Liver (tissue), 9 donors: ENCODE results near the gene RORC. TPM values are rescaled to one million over a fixed set of nuclear protein-coding genes. Genes with fewer than 3 reads are reported as not detected.

Experiments
- DNase-seq: peaks from one replicate; pipeline ENCODE4 v3.0.0-alpha.2; 2017; ENCODE audit warnings: low spot score
- H3K27ac ChIP-seq, 2 donors: one replicate each; pipeline ENCODE4 v1.7.0; 2013; ENCODE audit warnings: inconsistent platforms in 2 of 2, low read length in 2 of 2, control low read depth in 1 of 2, low read depth in 1 of 2, mild to moderate bottlenecking in 1 of 2
- H3K27me3 ChIP-seq, 4 donors: one replicate each; pipeline versions ENCODE4 v1.6.1 to v1.7.0; 2013; ENCODE audit warnings: low read length in 3 of 4, inconsistent platforms in 1 of 4, mild to moderate bottlenecking in 1 of 4, moderate library complexity in 1 of 4; ENCODE audit not compliant: control insufficient read depth in 4 of 4, insufficient read depth in 4 of 4
- H3K36me3 ChIP-seq, 4 donors: one replicate each; pipeline versions ENCODE4 v1.6.1 to v1.7.0; 2013; ENCODE audit warnings: low read length in 3 of 4, mild to moderate bottlenecking in 3 of 4, low read depth in 1 of 4, moderate library complexity in 1 of 4; ENCODE audit not compliant: control insufficient read depth in 4 of 4, insufficient read depth in 3 of 4
- H3K4me1 ChIP-seq, 4 donors: one replicate each; pipeline versions ENCODE4 v1.6.1 to v1.7.0; 2013; ENCODE audit warnings: low read length in 3 of 4, mild to moderate bottlenecking in 3 of 4, moderate library complexity in 1 of 4; ENCODE audit not compliant: control insufficient read depth in 4 of 4, insufficient read depth in 4 of 4
- H3K4me3 ChIP-seq, 3 donors: one replicate each; pipeline versions ENCODE4 v1.6.1 to v1.7.0; 2013; ENCODE audit warnings: low read length in 3 of 3, control low read depth in 1 of 3, low read depth in 1 of 3, mild to moderate bottlenecking in 1 of 3
- H3K9ac ChIP-seq, 2 donors: one replicate each; pipeline ENCODE4 v1.7.0; 2013; ENCODE audit warnings: low read length in 2 of 2, mild to moderate bottlenecking in 2 of 2, moderate library complexity in 2 of 2, control low read depth in 1 of 2, low read depth in 1 of 2
- H3K9me3 ChIP-seq, 4 donors: one replicate each; pipeline versions ENCODE4 v1.6.1 to v1.7.0; 2013; ENCODE audit warnings: low read length in 3 of 4; ENCODE audit not compliant: control insufficient read depth in 4 of 4
- EGR1 ChIP-seq, 2 donors: IDR thresholded peaks; 2 replicates each; pipeline ENCODE4 v1.6.1; 2016 to 2018; ENCODE audit warnings: antibody characterized with exemption in 2 of 2, low read depth in 2 of 2
- FOXA1 ChIP-seq: IDR thresholded peaks from 2 replicates; pipeline ENCODE4 v1.6.1; 2016; ENCODE audit warnings: antibody characterized with exemption
- GABPA ChIP-seq, 2 donors: IDR thresholded peaks in 1 of 2; conservative IDR thresholded peaks in 1 of 2; 2 replicates each; pipeline ENCODE4 v1.6.1; 2016; ENCODE audit warnings: antibody characterized with exemption in 2 of 2, mild to moderate bottlenecking in 1 of 2, moderate library complexity in 1 of 2
- HNF4A ChIP-seq, 2 donors: conservative IDR thresholded peaks; 2 replicates each; pipeline ENCODE4 v1.6.1; 2016; ENCODE audit warnings: antibody characterized with exemption in 2 of 2, mild to moderate bottlenecking in 2 of 2
- HNF4G ChIP-seq: IDR thresholded peaks from 2 replicates; pipeline ENCODE4 v1.6.1; 2016; ENCODE audit warnings: antibody characterized with exemption
- JUND ChIP-seq, 2 donors: IDR thresholded peaks; 2 replicates each; pipeline ENCODE4 v1.6.1; 2016; ENCODE audit warnings: antibody characterized with exemption in 2 of 2
- NR2F2 ChIP-seq: IDR thresholded peaks from 2 replicates; pipeline ENCODE4 v1.6.1; 2016; ENCODE audit warnings: antibody characterized with exemption
- RAD21 ChIP-seq, 2 donors: IDR thresholded peaks; 2 replicates each; pipeline ENCODE4 v1.6.1; 2016; ENCODE audit warnings: antibody characterized with exemption in 2 of 2, mild to moderate bottlenecking in 2 of 2
- SP1 ChIP-seq: IDR thresholded peaks from 2 replicates; pipeline ENCODE4 v1.6.1; 2018; ENCODE audit warnings: antibody characterized with exemption, mild to moderate bottlenecking
- TAF1 ChIP-seq: conservative IDR thresholded peaks from 2 replicates; pipeline ENCODE4 v1.6.1; 2016; ENCODE audit warnings: antibody characterized with exemption, mild to moderate bottlenecking
- YY1 ChIP-seq: IDR thresholded peaks from 2 replicates; pipeline ENCODE4 v1.6.1; 2016; ENCODE audit warnings: antibody characterized with exemption, mild to moderate bottlenecking
- WGBS: extraction: QIAGEN DNeasy Blood & Tissue Kit; methylation state at CpG from one replicate; pipeline ENCODE4 v1.1.7; 2013; 5-methylcytosine and 5-hydroxymethylcytosine counted together
- polyA plus RNA-seq, 2 donors: library from polyadenylated mRNA; stranded (reverse) in 1 of 2; unstranded in 1 of 2; fragments of 200-250 nt in 1 of 2; fragments of >200 nt in 1 of 2; fragmentation: Nextera tagmentation in 1 of 2; extraction: Ambion mirVana in 1 of 2; gene quantifications; one replicate each; pipeline versions ENCODE4 v1.2.1 to v1.2.3, GENCODE V29; 2013 to 2015
- total RNA-seq, 2 donors: library from RNA; depleted of rRNA; stranded (reverse); fragments of >200 nt; gene quantifications; one replicate each; pipeline ENCODE4 v1.2.3, GENCODE V29; 2014
- TF ChIP-seq, protein P1 (sequence below): fragments of 150-350 bp; IDR thresholded peaks from 2 replicates; pipeline ENCODE4 v1.5.1; 2017; ENCODE audit warnings: improper control_type of control experiment, low read depth, low read length; ENCODE audit not compliant: missing input control
- TF ChIP-seq, protein P2 (sequence below): IDR thresholded peaks from 2 replicates; pipeline ENCODE4 v1.6.1; 2016; ENCODE audit warnings: antibody characterized with exemption
- TF ChIP-seq, protein P3 (sequence below): IDR thresholded peaks from 2 replicates; pipeline ENCODE4 v1.6.1; 2016; ENCODE audit warnings: antibody characterized with exemption
- donor health status: healthy.
- donor health status: healthy.
- donor health status: healthy.
- donor health status: healthy.
- donor health status: healthy.

RORC gene
- total and polyA plus RNA-seq, 4 donors, result 2.9 to 59.2 (median 13.0) TPM

DNA sequence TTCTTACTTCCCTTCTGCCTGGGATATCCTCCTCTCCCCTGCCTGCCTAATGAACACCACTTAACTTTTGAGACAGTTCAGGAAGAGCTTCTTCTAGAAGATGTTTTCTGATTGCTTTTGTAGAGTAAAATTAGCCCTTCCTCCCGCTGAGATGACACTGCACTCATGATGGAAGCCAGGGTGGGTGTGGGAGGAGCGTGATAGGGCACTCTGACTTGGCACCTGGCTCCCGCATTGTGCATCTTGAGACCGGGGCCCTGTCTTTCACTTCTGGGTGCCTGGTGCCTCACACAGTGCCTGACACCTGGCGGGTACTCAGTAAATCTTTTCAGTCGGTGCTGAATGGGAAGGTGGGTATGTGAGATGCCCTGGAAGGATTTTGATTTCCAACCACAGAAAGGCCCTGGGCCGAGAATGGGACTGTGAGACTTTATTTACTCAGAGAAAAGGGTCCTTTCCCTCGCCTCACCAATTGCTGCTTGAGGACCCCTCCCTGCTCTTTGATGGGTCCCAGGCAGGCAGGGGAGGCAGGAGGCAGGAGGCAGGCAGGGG lies 15.2 kb upstream of the RORC start:
- Histone ChIP-seq H3K4me1 (peaks cover 0 to 4% (median 0%) of the 10 kb centered on the region in 4 donors), H3K36me3 (no peaks in the 10 kb centered on the region), H3K4me3 (no peak overlapping the region), H3K27me3 (no peaks in the 10 kb centered on the region), H3K9me3 (no peaks in the 10 kb centered on the region), H3K9ac (no peak overlapping the region), H3K27ac (no peak overlapping the region)
- TF ChIP-seq HNF4G (no peak), SP1 (no peak), JUND (IDR thresholded peaks at IDR 0.05) (no peak), EGR1 (IDR thresholded peaks at IDR 0.05; ENCODE audit: low read depth in 2 of 2) (no peak), NR2F2 (no peak), RAD21 (IDR thresholded peaks at IDR 0.05) (no peak), HNF4A (conservative IDR thresholded peaks at IDR 0.05) (no peak)
- TF ChIP-seq, protein P1, sequence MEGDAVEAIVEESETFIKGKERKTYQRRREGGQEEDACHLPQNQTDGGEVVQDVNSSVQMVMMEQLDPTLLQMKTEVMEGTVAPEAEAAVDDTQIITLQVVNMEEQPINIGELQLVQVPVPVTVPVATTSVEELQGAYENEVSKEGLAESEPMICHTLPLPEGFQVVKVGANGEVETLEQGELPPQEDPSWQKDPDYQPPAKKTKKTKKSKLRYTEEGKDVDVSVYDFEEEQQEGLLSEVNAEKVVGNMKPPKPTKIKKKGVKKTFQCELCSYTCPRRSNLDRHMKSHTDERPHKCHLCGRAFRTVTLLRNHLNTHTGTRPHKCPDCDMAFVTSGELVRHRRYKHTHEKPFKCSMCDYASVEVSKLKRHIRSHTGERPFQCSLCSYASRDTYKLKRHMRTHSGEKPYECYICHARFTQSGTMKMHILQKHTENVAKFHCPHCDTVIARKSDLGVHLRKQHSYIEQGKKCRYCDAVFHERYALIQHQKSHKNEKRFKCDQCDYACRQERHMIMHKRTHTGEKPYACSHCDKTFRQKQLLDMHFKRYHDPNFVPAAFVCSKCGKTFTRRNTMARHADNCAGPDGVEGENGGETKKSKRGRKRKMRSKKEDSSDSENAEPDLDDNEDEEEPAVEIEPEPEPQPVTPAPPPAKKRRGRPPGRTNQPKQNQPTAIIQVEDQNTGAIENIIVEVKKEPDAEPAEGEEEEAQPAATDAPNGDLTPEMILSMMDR, result no peak
- WGBS, result 89% methylated on average over 8 of the region's 8 CpGs
- no peak for DNase-seq

DNA sequence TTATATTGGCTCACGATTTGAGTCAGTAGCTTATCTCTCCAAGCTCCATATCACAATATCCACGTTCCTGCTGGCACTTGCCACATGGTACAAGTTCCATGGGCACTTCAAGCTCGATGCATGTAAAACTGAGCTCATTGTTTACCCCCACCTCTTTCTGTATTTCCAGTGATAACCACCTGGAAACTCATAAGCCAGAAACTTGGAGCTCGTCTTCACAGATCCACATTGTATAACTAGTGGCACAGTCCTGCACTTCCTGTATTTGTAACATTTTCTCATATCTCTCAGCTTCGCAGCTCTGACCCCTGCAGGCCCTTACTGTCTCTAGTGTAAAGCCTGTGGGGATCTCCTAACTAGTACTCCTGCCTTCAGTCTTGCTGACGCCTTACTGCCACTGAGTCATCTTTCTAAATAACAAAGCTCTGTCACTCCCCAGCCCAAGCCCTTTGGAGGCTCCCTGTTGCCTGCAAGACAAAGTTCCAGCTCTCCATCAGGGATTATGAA lies 14.5 kb upstream of the RORC start:
- TF ChIP-seq JUND (IDR thresholded peaks at IDR 0.05), result no peak
- TF ChIP-seq, protein P2, sequence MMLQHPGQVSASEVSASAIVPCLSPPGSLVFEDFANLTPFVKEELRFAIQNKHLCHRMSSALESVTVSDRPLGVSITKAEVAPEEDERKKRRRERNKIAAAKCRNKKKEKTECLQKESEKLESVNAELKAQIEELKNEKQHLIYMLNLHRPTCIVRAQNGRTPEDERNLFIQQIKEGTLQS, result no peak
- no peak overlapping the region for H3K4me3 ChIP-seq
- H3K27ac ChIP-seq, result no peak overlapping the region
- no peaks in the 10 kb centered on the region for H3K36me3 ChIP-seq
- WGBS, result 64% methylated on average over 6 of the region's 6 CpGs
- no peak overlapping the region for H3K9ac ChIP-seq
- no peak for DNase-seq
- peaks cover 0 to 4% (median 0%) of the 10 kb centered on the region in 4 donors for H3K4me1 ChIP-seq
- H3K9me3 ChIP-seq, result no peaks in the 10 kb centered on the region
- H3K27me3 ChIP-seq, result no peaks in the 10 kb centered on the region

DNA sequence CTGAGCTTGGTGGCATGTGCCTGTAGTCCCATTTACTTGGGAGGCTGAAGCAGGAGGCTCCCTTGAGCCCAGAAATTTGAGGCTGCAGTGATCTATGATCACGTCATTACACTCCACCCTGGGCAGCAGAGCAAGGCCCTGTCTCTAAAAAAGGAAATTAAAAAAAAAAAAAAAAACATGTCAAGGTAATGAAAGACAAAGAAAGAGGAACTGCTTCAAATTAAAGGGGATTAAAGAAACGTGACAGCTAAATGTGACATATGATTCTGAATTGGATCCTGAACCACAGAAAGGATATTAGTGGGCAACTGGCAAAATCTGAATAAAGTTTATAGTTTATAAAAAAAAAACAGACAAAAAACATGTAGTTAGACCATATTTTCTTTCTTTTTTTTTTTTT lies 11.8 kb upstream of the RORC start:
- no peaks in the 10 kb centered on the region for H3K36me3 ChIP-seq
- no peaks in the 10 kb centered on the region for H3K9me3 ChIP-seq
- H3K27me3 ChIP-seq, result no peaks in the 10 kb centered on the region
- TF ChIP-seq YY1 (no peak), HNF4G (no peak), FOXA1 (no peak), NR2F2 (no peak), EGR1 (IDR thresholded peaks at IDR 0.05; ENCODE audit: low read depth in 2 of 2) (no peak), GABPA (IDR thresholded peaks at IDR 0.05 in 1 of 2, conservative IDR thresholded peaks at IDR 0.05 in 1 of 2) (no peak), TAF1 (no peak)
- TF ChIP-seq, protein P3, sequence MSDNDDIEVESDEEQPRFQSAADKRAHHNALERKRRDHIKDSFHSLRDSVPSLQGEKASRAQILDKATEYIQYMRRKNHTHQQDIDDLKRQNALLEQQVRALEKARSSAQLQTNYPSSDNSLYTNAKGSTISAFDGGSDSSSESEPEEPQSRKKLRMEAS, result no peak
- TF ChIP-seq, protein P2, result no peak
- no peak overlapping the region for H3K4me3 ChIP-seq
- H3K4me1 ChIP-seq, result peaks cover 7 to 18% (median 11%) of the 10 kb centered on the region in 4 donors
- DNase-seq, result no peak
- WGBS, result 91% methylated on average over 2 of the region's 2 CpGs
- H3K27ac ChIP-seq, result no peak overlapping the region
- H3K9ac ChIP-seq, result no peak overlapping the region
